HCEC 1CT (cell line): ENCODE results near the gene THSD7A.

Source experiments
- DNase-seq: peaks from one replicate; pipeline ENCODE4 v3.0.0-alpha.2; 2017

THSD7A gene

GRCh38 chr7:11702938-11703337 lies 129.1 kb downstream of the THSD7A start:
- DNase-seq: no peak

GRCh38 chr7:11701829-11702560 lies 130.0 kb downstream of the THSD7A start:
- DNase-seq: no peak

GRCh38 chr7:11699666-11700065 lies 132.3 kb downstream of the THSD7A start:
- DNase-seq: no peak

GRCh38 chr7:11698384-11698871 lies 133.6 kb downstream of the THSD7A start:
- DNase-seq: no peak

- no peak for DNase-seq
Measured at GRCh38 chr7:11690395-11690794, 141.6 kb downstream of the THSD7A start.

- DNase-seq: no peak
Measured at GRCh38 chr7:11689096-11689495, 142.9 kb downstream of the THSD7A start.

- DNase-seq: no peak
Measured at GRCh38 chr7:11681461-11681860, 150.5 kb downstream of the THSD7A start.

- no peak for DNase-seq
Measured at GRCh38 chr7:11675163-11675562, 156.8 kb downstream of the THSD7A start.

- no peak for DNase-seq
Measured at GRCh38 chr7:11668727-11669126, 163.3 kb downstream of the THSD7A start.

- DNase-seq: no peak
Measured at GRCh38 chr7:11667810-11668185, 164.2 kb downstream of the THSD7A start.

- DNase-seq: no peak
Measured at GRCh38 chr7:11667071-11667809, 164.8 kb downstream of the THSD7A start.

GRCh38 chr7:11665357-11665756 lies 166.6 kb downstream of the THSD7A start:
- no peak for DNase-seq

- DNase-seq: no peak
Measured at GRCh38 chr7:11655642-11656041, 176.4 kb downstream of the THSD7A start.

GRCh38 chr7:11655163-11655562 lies 176.8 kb downstream of the THSD7A start:
- DNase-seq: no peak

GRCh38 chr7:11650500-11650899 lies 181.5 kb downstream of the THSD7A start:
- DNase-seq: no peak

GRCh38 chr7:11650030-11650429 lies 182.0 kb downstream of the THSD7A start:
- DNase-seq: peak; percentile 64

GRCh38 chr7:11648980-11649379 lies 183.0 kb downstream of the THSD7A start:
- DNase-seq: peak; percentile 53

- DNase-seq: no peak
Measured at GRCh38 chr7:11648101-11648500, 183.9 kb downstream of the THSD7A start.

GRCh38 chr7:11642841-11643240 lies 189.2 kb downstream of the THSD7A start:
- no peak for DNase-seq

- no peak for DNase-seq
Measured at GRCh38 chr7:11642276-11642675, 189.7 kb downstream of the THSD7A start.

- DNase-seq: no peak
Measured at GRCh38 chr7:11638011-11638774, 193.8 kb downstream of the THSD7A start.

- no peak for DNase-seq
Measured at GRCh38 chr7:11636274-11636673, 195.7 kb downstream of the THSD7A start.

- no peak for DNase-seq
Measured at GRCh38 chr7:11633310-11633709, 198.7 kb downstream of the THSD7A start.

GRCh38 chr7:11630355-11630754 lies 201.6 kb downstream of the THSD7A start:
- DNase-seq: no peak
